ENCODE data around the gene GSE1.

- TF ChIP-seq CTCF (IDR thresholded peaks at IDR 0.05) = no peak
- TF ChIP-seq POLR2A (IDR thresholded peaks at IDR 0.05) = no peak
These were observed 77.4 kb downstream of the GSE1 start for GRCh38 chr16:85690469-85691064.
